GM21367 (cell line): ENCODE data around the gene GAREM1.
"Not testable (repeated sequence)": the region's sequence is repeated elsewhere in the genome, so short reads cannot be mapped to it uniquely, and the experiment has no call there.

Source experiments
- ATAC-seq: cut with Tn5 transposase; IDR thresholded peaks from one replicate; pipeline ENCODE4 v1.9.1; 2021; ENCODE audit not compliant: unreplicated experiment

Gene GAREM1

DNA sequence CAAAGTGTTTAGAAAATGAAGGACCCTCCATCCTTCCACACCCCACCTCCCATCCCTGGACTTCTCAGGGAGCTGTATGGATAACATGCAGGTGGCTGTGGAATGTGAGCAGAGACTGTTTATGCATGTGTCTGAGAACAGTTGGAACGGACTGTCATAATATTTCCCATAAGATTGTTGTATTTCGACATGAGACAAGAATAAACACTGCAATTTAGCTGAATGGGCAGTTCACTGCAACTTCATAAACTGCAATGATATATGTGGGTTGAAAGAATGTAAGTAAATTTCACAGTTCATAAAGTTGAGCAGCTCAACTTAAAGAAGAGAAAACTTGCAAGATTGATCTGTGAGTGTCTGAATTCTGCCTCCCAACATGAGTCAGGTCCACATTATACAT is 206.3 kb downstream of the GAREM1 start:
- ATAC-seq = no peak

DNA sequence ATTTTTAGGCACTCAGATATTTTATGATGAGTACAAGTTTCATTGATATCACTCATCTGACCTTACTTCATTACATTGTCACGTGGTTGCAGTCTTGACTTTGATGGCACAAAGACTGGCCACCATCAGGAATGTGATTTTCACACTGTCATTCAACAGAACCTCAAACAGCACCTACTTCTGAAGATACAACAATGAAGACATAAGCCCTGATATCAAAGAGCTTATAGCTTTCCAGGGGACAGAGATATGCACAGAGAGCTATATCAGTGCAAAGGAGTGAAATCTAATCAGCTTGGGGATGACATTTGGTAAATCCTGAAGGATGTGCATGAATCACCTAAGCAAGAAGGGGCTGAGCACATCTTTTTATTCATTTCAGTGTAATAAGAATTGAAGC is 208.6 kb downstream of the GAREM1 start:
- ATAC-seq = no peak

DNA sequence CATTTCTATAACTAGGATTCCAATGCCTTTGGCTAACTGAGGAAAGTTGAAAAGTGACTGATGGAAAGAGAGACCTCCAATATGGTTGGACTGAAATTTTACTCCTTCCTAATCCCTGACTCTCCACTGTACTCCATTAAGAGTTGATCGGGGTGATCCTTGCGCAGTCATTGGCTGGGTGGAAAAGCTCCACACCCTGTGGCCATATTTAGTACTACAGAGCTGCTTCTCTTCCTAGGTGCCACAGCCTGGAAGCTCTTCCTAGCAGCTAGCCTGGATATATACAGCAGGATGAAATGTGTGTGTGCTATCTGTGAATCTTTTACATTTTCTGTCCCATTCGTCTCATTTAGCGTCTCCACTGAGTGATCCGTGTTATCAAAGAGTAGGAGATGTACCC is 209.7 kb downstream of the GAREM1 start:
- ATAC-seq = no peak

DNA sequence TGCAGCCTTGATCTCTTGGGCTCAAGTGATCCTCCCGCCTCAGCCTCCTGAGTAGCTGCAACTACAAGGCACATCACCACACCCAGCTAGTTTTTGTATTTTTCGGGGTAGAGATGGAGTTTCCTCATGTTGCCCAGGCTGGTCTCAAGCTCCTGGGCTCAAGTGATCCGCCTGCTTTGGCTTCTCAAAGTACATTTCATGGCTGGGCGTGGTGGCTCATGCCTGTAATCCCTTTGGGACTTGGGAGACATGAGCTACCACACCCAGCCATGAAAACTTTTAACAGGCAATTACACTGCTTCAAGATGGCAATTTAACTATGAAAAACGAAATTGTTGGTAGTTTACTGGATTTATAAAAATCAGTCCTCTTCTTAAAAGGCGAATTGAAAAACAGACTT is 211.1 kb downstream of the GAREM1 start:
- no peak for ATAC-seq

DNA sequence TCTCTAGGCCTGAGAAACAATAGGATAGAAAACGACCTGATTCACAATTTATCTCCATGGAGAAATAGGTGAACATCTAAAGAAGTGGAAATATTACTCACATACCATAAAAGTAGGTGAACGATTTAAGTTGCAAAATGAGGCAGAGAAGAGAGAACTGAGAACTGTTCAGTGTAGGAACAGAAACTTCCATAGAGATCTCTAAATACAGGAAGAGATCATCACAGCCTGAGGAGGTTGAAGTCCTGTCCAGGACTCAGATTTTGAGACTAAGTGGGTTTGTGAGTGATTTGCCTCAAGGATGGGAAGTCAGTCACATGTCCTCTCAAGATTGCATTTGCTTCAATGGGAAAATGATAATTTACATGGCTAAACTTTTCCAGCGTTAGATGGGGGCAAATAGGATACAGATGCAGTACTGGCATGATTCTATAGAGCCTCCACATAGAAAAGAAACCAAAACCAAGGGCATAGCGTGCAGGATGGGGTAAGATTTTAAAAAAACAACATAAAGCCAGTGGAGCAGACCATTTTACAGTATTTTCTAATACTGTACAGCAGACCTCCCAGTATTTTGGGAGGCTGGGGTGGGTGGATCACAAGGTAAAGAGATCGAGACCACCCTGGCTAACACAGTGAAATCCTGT is 212.0 kb downstream of the GAREM1 start:
- no peak for ATAC-seq

DNA sequence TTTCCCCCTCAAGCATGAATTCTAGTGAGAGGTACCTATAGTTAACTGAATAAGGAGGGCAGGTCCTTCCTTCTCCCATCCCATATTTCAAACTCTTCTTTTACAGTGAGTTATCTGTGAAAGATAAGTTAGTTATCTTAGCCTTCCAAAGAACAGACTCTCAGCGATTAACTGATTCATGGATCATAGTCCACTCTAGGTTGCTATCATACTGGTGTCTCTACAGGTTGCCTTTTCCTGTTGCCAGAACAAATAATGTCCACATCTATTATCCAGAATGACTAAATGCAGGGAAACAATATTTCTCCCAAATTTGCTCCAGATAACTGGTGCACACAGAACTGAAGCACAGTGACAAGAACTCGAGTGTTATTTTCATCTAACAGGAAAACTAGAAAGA is 212.5 kb downstream of the GAREM1 start:
- ATAC-seq = no peak

DNA sequence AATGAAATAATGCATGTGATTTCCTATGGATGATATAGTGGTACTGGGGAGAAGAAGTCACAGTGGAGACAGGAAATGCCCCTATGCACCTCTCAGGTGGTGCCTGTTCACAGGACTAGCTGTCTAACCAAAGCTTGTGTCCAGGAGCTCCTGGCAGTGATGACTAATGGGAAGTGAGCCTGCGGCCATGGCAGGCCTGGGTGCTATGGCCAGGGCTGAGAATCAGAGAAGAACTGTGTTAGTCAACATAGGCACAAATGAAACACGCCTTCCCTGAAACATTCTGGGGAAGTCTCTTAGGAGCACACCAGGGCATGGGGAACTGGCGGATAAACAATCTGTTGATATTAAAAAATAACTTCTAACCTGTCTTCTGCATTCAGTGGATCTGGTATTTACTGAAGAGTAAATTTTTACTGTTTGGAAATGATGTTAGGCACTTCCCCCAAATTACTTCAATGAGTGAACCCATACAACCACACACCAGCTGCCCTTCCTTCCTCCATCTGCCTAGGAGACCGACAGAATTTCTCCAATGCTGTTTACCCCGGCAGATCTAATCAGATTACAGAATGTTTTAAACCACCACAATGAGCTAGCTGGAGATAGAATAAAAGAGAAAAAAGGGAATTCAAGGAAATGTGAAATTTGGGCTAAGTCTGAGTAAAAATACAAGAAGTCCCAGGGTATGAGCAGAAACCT is 213.4 kb downstream of the GAREM1 start:
- ATAC-seq = no peak

DNA sequence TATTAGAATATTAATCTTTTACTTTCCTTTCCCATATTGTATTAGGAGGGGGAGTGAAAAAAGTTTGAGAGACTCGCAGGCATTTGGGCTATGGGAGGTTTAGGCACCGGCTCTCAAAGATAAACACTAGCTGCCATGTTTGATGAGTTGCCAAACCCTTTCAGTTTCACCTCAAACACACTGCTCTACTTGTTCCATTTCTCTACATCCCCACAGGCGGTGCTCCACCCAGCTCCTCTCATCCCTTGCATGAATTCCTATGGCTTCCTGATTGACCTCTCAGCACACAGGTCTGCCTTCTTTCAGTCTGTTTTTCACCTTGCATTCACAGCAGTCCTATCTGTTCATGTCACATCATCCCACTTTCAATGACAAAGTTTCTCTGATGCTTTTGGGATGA is 215.1 kb downstream of the GAREM1 start:
- no peak for ATAC-seq

DNA sequence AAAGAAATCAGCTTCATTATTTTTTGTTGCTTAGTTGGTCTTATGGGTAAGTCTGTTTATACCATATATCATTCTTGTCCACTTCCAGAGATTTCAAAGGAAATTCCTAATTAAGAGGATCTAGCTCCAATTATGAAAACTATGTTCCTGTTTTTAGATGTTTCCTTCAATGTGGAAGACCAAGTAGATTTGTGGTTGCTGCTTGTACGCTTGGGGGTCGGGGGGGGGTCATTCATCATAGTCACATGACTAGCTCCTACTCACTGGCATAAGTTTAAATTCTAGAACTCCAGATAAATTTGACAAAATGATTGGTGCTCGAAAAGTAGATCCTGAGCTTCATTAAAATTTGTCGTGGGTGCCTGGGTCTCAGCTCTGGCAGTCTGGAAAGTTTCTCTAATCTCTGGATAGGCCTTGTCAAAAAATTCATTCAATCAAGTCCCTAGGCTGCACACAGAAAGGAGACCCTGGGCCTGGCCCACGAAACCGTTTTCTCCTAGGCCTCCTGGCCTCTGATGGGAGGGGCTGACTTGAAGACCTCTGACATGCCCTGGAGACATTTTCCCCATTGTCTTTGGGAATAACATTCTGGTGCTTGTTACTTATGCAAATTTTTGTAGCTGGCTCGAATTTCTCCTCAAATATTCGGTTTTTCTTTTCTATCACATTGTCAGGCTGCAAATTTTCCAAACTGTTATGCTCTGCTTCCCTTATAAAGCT is 218.4 kb downstream of the GAREM1 start:
- no peak for ATAC-seq

DNA sequence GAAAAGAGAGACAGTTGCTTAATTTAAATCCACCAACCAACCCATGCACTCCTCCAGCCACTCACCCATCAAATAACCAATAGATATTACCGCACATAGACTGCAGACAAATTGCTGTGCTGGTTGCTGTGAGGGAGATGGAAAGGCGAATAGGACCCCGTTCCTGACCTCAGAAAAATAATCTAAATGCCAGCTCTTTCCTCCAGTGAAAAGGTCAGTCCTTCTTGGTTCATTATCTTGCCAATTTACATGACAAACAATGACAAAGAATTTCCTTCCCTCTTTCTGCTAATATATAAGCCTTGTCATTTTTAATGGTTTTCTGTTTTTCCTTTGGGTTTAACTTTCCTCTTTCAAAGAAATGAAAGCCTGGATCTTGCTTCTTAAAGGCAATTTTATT is 219.2 kb downstream of the GAREM1 start:
- ATAC-seq = no peak

DNA sequence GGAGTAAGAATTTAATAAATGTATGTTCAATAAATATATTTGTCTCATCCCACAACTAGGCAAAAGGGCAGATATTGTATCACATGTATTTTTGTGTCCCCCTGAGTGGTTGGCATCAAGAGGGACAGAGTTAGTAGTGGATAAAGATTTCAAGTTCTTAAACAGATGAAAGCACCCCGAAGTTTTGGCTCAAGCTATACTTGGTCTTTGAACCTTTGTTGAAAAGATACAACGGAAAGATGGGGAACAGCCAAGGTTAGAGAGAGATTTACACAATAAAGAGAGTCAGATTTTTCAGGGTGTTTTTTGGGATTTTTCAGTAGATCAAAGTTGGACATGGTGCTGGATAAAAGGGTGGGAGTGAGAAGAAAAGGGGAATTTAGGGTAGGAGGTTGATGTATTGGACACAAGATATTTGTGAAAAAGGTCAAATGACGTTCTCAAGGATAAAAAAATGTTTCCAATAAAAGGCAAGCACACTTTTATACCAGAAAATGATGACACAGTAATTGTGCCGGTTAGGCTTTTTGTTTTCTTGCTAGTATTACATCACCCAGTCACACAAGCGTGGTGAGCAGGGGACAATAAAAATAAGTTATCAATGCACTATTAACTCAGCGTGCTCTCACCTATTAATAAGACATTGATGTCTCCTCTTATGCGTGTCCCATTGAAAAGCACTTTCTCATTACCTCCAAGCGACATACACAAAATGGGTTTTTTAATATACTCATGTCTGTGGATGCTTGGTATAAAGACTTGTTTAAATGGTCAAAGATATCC is 221.3 kb downstream of the GAREM1 start:
- no peak for ATAC-seq

DNA sequence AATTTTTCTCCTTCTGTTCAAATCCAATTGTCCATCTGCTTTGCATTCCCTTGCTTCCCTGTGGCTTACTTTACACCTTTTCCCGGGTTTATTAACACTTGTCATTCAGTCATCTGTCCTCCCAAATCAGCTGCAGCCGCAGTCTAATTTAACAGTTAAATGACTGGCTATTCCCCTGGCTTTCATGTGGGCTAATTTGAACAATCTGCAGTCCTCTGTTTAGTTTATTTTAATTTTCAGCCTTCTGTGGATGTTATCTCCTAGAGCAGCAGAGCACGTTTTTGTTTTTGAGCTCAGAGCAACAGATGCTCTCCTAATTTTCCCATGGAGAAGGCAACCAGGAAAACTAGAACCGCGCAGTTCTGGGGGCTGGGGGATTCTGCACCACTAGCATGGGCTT is 225.8 kb downstream of the GAREM1 start:
- no peak for ATAC-seq

DNA sequence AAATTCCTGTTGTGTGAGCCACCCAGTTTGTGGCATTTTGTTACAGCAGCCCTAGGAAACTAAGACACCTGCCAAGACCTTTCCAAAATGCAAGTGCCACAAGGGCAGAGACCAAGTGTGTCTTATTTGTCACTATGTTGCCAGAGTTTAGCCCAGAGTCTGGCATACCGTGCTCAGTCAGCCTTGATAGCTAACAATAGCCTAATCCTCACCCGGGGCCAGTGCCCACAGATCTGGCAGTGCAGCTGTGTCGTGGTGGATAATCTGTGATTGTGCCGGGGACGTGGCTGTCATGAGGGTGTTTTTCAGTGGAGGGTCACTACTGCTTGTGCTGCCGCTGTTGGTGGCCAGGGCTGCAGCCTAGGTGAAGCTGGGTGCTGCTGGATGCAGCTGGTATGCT is 227.3 kb downstream of the GAREM1 start:
- ATAC-seq = no peak

DNA sequence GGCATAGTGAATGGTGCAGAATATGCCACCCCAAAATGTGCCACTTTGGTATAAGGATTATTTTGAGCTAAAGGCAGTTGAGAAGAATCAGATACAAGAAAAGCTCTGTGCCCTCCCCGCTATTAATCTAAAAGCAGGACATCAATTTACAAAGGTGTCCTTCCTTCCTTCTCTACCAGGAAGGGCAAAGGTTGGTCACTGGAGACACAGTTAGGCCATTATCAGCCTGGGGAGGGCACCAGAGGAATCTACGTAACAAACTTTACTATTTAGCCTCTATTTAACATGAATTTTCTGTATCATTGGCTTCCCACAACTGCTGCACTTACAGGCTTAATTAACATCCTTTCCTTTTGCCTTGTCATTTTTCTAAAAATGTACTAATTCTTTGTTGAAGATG is 228.3 kb downstream of the GAREM1 start:
- no peak for ATAC-seq

DNA sequence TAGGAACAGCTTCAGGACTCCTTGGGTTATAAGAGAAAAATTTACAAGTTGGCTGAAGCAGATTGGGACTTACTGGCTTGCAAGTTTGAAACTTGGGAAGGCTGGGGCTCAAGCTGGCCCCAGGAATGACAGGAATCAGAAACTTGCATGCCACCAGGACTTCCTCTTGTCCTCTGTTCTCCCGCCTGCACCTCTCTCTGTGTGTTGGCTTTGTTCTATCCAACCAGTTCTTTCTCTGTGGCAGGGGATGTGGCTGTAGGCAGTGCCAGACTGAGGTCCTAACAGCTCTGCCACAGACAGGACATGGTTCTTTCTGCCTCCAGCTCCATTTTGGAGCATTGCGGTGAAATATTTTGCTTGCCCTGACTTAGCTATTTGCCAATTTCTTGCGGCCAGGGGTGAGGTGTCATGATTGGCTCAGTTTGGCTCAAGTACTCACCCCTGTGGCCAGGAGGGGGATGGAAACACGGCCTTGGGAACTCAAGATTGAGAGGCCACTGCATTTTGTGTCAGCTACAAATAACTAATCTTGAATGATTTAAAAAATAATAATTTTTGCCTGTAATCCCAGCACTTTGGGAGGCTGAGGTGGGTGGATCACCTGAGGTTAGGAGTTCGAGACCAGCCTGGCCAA is 231.9 kb downstream of the GAREM1 start:
- no peak for ATAC-seq

DNA sequence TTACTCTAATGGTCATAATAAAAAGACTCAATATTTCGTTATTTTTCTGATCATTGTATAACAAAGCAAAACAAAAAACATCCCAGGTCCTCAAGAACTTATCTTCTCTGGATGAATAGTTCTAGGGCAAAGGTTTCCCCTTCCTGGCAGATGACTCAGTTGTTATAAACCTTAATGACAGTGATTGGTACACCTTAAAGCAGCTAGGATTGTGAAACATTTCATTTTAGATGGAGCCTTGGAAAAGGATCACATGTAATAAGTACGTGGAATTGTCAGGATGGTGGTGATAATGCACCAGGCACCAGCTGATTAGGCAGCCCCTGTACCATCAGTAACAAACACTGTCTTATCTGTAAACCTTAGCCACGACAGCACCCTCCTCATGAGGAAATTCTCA is 233.6 kb downstream of the GAREM1 start:
- ATAC-seq = no peak

DNA sequence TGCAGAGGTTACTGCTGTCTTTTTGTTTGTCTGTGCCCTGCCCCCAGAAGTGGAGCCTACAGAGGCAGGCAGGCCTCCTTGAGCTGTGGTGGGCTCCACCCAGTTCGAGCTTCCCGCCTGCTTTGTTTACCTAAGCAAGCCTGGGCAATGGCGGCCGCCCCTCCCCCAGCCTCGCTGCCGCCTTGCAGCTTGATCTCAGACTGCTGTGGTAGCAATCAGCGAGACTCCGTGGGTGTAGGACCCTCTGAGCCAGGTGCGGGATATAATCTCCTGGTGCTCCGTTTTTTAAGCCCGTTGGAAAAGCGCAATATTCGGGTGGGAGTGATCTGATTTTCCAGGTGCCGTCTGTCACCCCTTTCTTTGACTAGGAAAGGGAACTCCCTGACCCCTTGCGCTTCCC is 237.3 kb downstream of the GAREM1 start:
- ATAC-seq = not testable (repeated sequence)

DNA sequence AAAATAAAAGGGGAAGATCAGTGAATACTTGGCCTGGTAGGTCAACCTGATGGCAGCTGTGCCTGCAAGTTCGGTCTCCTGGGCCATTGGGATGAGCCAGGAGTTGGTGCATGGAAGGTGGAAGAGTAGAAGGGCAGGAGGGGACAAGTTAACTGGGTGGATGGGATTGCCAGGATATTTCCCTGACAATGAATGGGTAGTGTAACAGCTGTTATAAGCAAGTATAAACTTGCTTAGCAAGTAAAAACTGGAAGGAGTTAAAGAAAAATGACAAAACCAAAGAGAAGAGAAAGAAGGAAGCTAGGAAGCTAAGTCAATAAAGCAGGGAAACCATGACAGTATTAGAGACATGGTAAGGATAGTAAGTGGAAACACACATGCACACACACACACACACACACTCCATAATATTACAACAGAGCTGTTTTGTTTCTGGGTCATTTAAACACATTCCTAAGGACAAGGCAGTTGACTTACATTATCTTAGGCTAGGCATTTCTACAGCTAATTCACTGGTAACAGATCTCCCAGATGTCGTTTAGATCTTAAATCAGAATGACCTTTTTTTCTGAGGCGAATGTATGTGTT is 251.2 kb downstream of the GAREM1 start:
- no peak for ATAC-seq

DNA sequence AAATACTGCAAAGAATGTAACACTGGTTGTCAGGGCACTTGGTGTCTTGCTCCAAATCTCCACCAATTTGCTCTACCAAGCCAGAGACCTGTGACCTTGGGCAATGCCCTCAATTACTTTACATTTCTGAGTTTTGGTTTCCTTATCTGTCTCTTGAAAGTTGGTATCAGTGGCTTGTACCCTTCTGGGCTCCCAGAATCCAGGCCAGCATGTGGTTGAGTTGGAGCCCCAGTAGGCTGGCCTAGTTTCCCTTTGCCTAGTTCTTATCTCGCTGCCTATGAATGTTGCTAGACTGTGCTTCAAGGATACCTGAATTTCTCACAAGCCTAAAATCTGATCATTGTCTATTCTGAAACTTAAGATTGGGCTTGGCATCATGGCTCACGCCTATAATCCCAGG is 254.3 kb downstream of the GAREM1 start:
- ATAC-seq = no peak

DNA sequence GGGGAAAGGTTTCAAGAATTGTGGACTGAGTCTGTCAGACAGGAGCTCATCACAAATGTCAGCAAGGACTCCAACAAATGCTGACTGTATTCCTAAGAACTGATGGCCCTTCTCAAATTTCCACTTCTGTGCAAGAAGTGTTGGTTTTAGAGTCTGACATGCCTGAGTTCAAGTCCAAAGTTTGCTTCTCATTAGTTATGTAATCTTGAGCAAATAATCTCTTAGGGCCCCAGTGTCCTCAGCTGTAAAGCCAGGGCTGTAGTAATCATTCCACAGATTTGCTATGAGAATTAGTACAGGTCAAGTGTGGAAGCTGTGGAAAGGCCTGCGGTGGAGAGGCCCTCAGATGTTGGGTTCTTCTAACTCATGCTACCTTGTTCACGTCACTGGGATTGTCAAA is 257.0 kb downstream of the GAREM1 start:
- ATAC-seq = no peak
